HG03442 (cell line): ENCODE measurements around the gene SPG11.

Experiments
- ATAC-seq: cut with Tn5 transposase; IDR thresholded peaks from one replicate; pipeline ENCODE4 v1.9.1; 2021; ENCODE audit warnings: mild to moderate bottlenecking, moderate library complexity; ENCODE audit not compliant: unreplicated experiment

SPG11 gene

GRCh38 chr15:44623178-44623577 lies 40.3 kb downstream of the SPG11 start:
- ATAC-seq, result no peak

GRCh38 chr15:44620081-44620480 lies 43.4 kb downstream of the SPG11 start:
- ATAC-seq, result no peak

- no peak for ATAC-seq
Observed at GRCh38 chr15:44616974-44617373, 46.5 kb downstream of the SPG11 start.

- no peak for ATAC-seq
Observed at GRCh38 chr15:44606740-44607139, 56.7 kb downstream of the SPG11 start.

GRCh38 chr15:44603126-44603525 lies 60.3 kb downstream of the SPG11 start:
- ATAC-seq, result no peak

GRCh38 chr15:44598892-44599291 lies 64.6 kb downstream of the SPG11 start:
- ATAC-seq, result no peak

- no peak for ATAC-seq
Observed at GRCh38 chr15:44598066-44598465, 65.4 kb downstream of the SPG11 start.

- no peak for ATAC-seq
Observed at GRCh38 chr15:44596511-44597010, 66.9 kb downstream of the SPG11 start.

GRCh38 chr15:44595656-44596510 lies 67.6 kb downstream of the SPG11 start:
- no peak for ATAC-seq

- no peak for ATAC-seq
Observed at GRCh38 chr15:44595246-44595645, 68.2 kb downstream of the SPG11 start.

GRCh38 chr15:44593042-44593736 lies 70.3 kb downstream of the SPG11 start:
- ATAC-seq, result no peak

GRCh38 chr15:44591326-44591725 lies 72.1 kb downstream of the SPG11 start:
- no peak for ATAC-seq

- no peak for ATAC-seq
Observed at GRCh38 chr15:44588541-44588940, 74.9 kb downstream of the SPG11 start.

GRCh38 chr15:44585633-44586032 lies 77.8 kb downstream of the SPG11 start:
- no peak for ATAC-seq

GRCh38 chr15:44584162-44584749 lies 79.2 kb downstream of the SPG11 start:
- ATAC-seq, result no peak

- no peak for ATAC-seq
Observed at GRCh38 chr15:44580105-44580504, 83.4 kb downstream of the SPG11 start.

GRCh38 chr15:44574734-44575133 lies 88.7 kb downstream of the SPG11 start:
- ATAC-seq, result no peak

- no peak for ATAC-seq
Observed at GRCh38 chr15:44573386-44573785, 90.1 kb downstream of the SPG11 start.

- no peak for ATAC-seq
Observed at GRCh38 chr15:44570361-44570760, 93.1 kb downstream of the SPG11 start.

GRCh38 chr15:44569316-44569715 lies 94.1 kb downstream of the SPG11 start:
- ATAC-seq, result no peak

- ATAC-seq, result no peak
Observed at GRCh38 chr15:44568338-44568737, 95.1 kb downstream of the SPG11 start.

GRCh38 chr15:44566155-44566540 lies 97.3 kb downstream of the SPG11 start:
- ATAC-seq, result no peak
